GM12878 (cell line): ENCODE results near the gene TPP2. TPM values are rescaled to one million over a fixed set of nuclear protein-coding genes. Genes with fewer than 3 reads are reported as not detected.

Experiments used
- BCLAF1 ChIP-seq: fragments of 450-650 bp; IDR thresholded peaks from 2 replicates; pipeline ENCODE4 v1.6.1; 2017; ENCODE audit warnings: antibody characterized with exemption, mild to moderate bottlenecking, moderate library complexity
- CBX5 ChIP-seq: sonication (generic); IDR thresholded peaks from 2 replicates; pipeline ENCODE4 v1.6.1; 2016; ENCODE audit warnings: low read depth, moderate library complexity, mild to moderate bottlenecking, inconsistent platforms
- EP300 ChIP-seq, 2 experiments: fragments of 150-350 bp in 1 of 2; IDR thresholded peaks; 2 replicates each; pipeline ENCODE4 v1.6.1; 2011 to 2012; ENCODE audit warnings: low read depth in 2 of 2, low read length in 2 of 2, borderline replicate concordance in 1 of 2, improper control_type of control experiment in 1 of 2, inconsistent platforms in 1 of 2; ENCODE audit not compliant: control insufficient read depth in 1 of 2
- GABPA ChIP-seq: IDR thresholded peaks from 2 replicates; pipeline ENCODE4 v1.6.1; 2014; ENCODE audit warnings: antibody characterized with exemption, low read depth, mild to moderate bottlenecking, inconsistent platforms
- KLF5 ChIP-seq: fragments of 450-650 bp; IDR thresholded peaks from 2 replicates; pipeline ENCODE4 v1.6.1; 2014; ENCODE audit warnings: mild to moderate bottlenecking; ENCODE audit not compliant: partially characterized antibody
- MAX ChIP-seq: IDR thresholded peaks from 2 replicates; pipeline ENCODE4 v1.6.1; 2012; ENCODE audit warnings: low read depth, low read length, improper control_type of control experiment
- ZBTB40 ChIP-seq: fragments of 450-650 bp; IDR thresholded peaks from 2 replicates; pipeline ENCODE4 v1.6.1; 2016; ENCODE audit warnings: mild to moderate bottlenecking, moderate library complexity, borderline replicate concordance
- ZNF687 ChIP-seq: fragments of 450-650 bp; IDR thresholded peaks from 2 replicates; pipeline ENCODE4 v1.6.1; 2017; ENCODE audit warnings: mild to moderate bottlenecking, moderate library complexity
- polyA plus RNA-seq, 11 experiments: library from polyadenylated mRNA; depleted of rRNA in 4 of 11; unstranded in 6 of 11; stranded (reverse) in 5 of 11; fragments of >200 nt; fragmentation: Nextera tagmentation in 4 of 11; fragmentation: Illumina TruSeq in 1 of 11; extraction: Ambion mirVana in 4 of 11; extraction: Trizol in 1 of 11; gene quantifications; 1 replicate in 1 of 11; 2 replicates in 10 of 11; pipeline versions ENCODE4 v1.2.1 to v1.2.3, GENCODE V29; 2011 to 2016; ENCODE audit warnings: inconsistent platforms in 2 of 11, missing spikeins in 2 of 11, low read depth in 1 of 11
- total RNA-seq, 4 experiments: library from RNA; depleted of rRNA in 3 of 4; stranded (reverse); fragments of >200 nt in 3 of 4; fragmentation: Illumina TruSeq in 1 of 4; extraction: Trizol in 1 of 4; gene quantifications; 2 replicates each; pipeline versions ENCODE4 v1.2.1 to v1.2.3, GENCODE V29; 2013 to 2021

Gene TPP2
- total and polyA plus RNA-seq, 10 of the 15 experiments (the other 5 are each of a cell fraction or from before 2014, with no cell fraction given) = 18.4 to 82.3 (median 55.4) TPM

DNA sequence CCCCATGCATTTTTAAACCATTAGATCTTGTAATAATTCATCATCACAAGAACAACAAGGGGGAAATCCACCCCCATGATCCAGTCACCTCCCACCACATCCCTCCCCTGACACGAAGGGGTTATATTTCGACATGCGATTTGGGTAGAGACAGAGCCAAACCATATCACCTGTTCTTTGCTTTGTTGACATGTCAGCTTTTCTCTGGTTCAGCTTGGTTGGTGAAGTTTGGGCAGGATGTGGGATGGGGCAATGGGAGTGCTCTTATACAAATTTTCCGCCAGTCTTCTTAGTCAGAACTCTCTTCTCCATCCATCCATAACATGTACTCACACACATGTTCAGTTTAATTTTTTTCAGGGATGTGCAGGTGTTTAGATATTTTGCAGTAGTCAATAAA, 12.9 kb downstream of the TPP2 start (continued):
- no peak for TF ChIP-seq CBX5
- TF ChIP-seq ZBTB40 = no peak
- no peak for TF ChIP-seq EP300 (IDR thresholded peaks at IDR 0.05; ENCODE audit: borderline replicate concordance in 1 of 2, control insufficient read depth in 1 of 2, low read depth in 2 of 2, low read length in 2 of 2)
- no peak for TF ChIP-seq MAX
- TF ChIP-seq BCLAF1 = no peak
- TF ChIP-seq KLF5 = no peak
- TF ChIP-seq GABPA = no peak
- TF ChIP-seq ZNF687 = no peak
